Hypothalamus (tissue), 51 donors: ENCODE measurements around the gene MAP3K5.
A peak's percentile ranks its signal among the peaks of the same experiment; 100 is the strongest.

Experiments used
- DNase-seq, 51 donors: peaks; one replicate each; lab custom pipeline; 2025; lab: John Stamatoyannopoulos, UW

The MAP3K5 gene

GRCh38 chr6:136750696-136751521 lies 41.4 kb downstream of the MAP3K5 start:
- no peak for DNase-seq

DNA sequence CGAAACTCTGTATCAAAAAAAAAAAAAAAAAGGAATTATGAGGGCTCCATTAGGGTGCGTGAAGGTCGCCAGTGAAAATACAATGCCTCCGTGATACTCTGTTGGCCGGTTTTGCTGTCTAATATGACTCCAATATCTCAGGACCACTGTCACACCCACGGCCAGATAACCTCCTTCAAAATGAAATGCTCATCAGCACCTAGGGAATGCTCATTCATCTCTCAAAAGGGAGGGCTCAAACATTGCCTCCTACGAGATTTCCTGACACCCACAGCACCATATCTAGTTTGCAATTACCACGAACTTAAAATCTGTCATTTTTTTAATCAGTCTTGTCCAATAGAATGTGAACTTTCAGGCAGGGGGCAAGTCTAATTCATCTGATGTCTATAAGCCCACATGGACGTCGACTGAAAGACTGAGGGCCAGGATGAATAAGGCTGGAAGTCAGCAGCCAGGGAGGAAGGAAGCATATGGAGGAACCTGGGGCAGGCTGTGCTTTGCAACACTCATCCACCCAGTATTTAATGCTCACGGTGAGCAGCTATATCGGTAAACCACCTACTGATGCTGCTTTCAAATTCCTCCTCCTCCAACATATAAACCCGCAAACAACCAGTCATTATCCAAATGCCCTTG lies 42.8 kb downstream of the MAP3K5 start:
- DNase-seq = no peak

DNA sequence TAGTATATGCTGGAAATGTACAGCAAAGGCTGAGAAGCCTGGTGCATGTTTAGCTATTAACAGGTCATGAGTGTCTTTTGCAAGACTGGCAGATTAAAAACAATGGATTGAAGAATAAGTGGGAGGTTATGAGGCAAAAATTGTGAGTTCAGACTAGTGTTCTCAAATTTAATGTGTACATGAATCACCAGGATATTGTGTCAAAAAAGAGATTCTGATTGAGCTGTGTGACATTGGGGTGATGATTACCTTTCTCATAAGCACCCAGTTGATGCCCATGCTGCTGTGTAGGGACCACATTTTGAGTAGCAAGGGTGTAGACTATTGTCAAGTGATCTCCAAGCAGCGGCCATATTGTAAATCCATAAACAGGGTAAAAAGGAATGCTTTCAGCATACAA lies 44.8 kb downstream of the MAP3K5 start:
- no peak for DNase-seq

- peak in 16 of 51 donors; percentile 11 to 59 (median 30) for DNase-seq
These were observed 47.0 kb downstream of the MAP3K5 start for GRCh38 chr6:136745300-136745699.

- no peak for DNase-seq
These were observed 47.4 kb downstream of the MAP3K5 start for GRCh38 chr6:136744889-136745288.

GRCh38 chr6:136742125-136742524 lies 50.2 kb downstream of the MAP3K5 start:
- no peak for DNase-seq

DNA sequence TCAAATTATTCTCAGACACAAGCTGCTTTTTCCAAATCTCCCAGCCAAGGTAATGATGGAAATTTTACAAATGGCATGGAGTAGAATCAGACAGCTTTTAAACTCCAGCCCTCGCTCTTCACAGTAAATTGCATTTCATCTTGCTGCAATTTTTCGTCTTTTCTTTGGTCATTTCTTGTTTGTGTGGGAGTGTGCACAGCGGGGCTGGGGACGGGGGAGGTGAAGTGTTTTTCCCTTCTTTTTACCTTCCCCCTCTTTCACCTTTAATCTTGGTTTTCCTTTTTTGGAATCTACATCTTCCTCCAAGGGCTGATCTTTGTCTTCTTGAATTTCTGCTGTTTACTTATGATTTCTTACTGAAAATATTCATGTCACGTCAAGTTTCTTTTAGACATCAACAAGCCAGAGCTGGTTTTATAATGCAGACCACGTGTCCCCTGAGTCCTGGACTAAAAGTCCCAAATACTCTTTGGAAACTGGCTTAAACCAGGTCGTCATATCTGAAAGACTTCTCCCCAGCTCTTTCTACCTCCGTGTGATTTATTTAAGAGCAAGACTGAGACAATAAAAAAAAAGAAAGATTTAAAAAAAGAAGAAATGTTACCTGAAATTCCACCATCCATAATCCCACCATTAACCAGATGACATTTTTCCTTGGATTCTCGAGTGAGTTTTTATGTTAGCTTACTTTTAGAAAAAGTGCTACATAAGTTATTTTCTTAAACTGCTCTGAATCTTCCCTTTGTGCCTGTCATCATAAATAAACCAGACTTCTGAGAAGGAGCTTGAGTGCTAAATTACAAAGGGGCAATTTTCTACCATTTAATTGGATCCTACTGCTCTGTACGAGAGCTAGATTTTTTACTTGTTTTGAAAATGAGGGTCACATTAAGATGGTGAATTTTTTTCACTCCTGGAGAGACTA lies 52.0 kb downstream of the MAP3K5 start:
- peak in 5 of 51 donors; percentile 8 to 29 (median 17) for DNase-seq

- DNase-seq = no peak
These were observed 52.8 kb downstream of the MAP3K5 start for GRCh38 chr6:136739501-136739900.

- no peak for DNase-seq
These were observed 53.2 kb downstream of the MAP3K5 start for GRCh38 chr6:136739071-136739470.

GRCh38 chr6:136738692-136739057 lies 53.6 kb downstream of the MAP3K5 start:
- peak in 1 of 51 donors; percentile 40 for DNase-seq

DNA sequence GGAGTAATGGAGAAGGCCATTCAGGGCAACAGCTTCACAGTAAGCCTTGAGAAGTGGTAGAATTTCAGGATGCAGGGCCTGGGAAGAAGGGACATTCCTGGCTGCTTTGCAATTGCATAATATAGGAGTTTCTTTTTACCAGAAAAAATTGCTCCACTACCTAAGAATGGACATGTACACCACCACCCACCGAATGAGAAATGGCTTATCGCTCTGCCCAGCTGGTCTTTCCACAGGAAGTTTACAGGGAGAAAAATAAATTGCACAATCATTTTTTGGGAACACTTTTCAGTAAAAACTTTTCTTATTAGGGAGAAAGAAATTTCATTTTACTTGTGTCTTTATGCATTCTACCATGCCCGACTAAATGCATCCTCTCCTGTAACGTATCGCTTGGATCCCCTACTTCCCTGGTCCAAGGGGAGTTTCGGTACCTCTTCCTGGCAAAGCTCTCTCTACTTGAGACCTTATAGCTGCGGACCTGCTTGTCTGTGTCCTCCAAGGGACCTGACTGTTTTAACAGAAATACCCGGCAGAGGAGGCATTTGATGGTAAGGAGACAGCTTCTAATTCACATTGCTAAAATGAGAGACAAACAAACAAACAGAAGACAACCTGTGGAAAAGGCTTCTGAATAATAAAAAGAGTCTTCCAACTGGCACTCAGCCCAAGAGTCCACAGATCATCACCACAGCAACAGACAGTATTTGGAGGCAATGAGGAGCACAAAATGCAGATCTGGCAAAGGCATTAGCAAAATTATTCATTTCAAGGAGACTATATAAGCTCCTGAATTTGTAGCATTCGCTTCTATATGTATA lies 54.2 kb downstream of the MAP3K5 start:
- peak in 1 of 51 donors; percentile 17 for DNase-seq

- DNase-seq = no peak
These were observed 54.9 kb downstream of the MAP3K5 start for GRCh38 chr6:136737374-136737844.

GRCh38 chr6:136736281-136736960 lies 55.9 kb downstream of the MAP3K5 start:
- no peak for DNase-seq

DNA sequence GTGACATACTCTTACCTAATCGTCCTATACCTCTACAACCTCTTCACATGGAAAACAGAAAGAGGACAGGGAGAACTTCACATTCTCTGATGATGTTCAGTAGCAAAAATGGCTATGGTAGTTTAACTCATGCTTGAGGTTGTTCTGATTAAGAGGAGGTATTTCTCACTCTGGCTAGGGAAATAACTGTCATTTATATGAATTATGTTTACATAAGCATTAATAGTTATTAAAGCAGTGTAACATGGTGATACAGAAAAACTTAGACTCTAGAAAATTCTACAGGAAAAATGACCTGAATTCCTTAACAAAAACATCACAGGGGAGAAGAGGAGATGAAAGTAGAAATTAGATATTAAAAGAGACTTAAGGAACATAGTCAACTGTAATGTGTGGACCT lies 57.3 kb downstream of the MAP3K5 start:
- no peak for DNase-seq

DNA sequence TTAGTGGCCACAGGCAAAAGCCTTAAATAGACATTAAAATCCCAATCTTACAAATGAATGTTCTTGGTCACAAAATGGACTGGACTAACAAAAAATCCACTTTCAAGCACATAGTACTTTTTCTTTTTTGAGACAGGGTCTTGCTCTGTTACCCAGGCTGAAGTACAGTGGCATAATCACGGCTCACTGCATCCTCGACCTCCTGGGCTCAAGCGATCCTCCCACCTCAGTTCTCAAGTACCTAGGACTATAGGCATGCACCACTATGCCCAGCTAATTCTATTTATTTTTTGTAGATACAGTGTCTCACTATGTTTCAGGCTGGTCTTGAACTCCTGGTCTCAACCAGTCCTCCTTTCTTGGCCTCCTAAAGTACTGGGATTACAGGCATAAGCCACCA lies 59.4 kb downstream of the MAP3K5 start:
- no peak for DNase-seq

GRCh38 chr6:136729832-136730231 lies 62.4 kb downstream of the MAP3K5 start:
- DNase-seq = no peak

- no peak for DNase-seq
These were observed 63.2 kb downstream of the MAP3K5 start for GRCh38 chr6:136728976-136729515.

- no peak for DNase-seq
These were observed 64.0 kb downstream of the MAP3K5 start for GRCh38 chr6:136728033-136728939.
